CD4-positive, alpha-beta T cell treated with Interleukin-15 for 4 hours (primary cell): ENCODE data around the gene CCDC197.

Source experiments
- DNase-seq: peaks from one replicate; pipeline ENCODE4 v3.0.0-alpha.2; 2020; ENCODE audit warnings: low spot score

Gene CCDC197

GRCh38 chr14:94000267-94000666, 3.2 kb downstream of the CCDC197 start:
- no peak for DNase-seq

GRCh38 chr14:94001016-94001415, 3.9 kb downstream of the CCDC197 start:
- DNase-seq: no peak

GRCh38 chr14:94001501-94002396, 4.6 kb downstream of the CCDC197 start:
- peak; percentile 62 for DNase-seq

GRCh38 chr14:94003397-94003796, 6.3 kb downstream of the CCDC197 start:
- DNase-seq: no peak

GRCh38 chr14:94004015-94004414, 6.9 kb downstream of the CCDC197 start:
- DNase-seq: no peak

GRCh38 chr14:94005324-94006073, 8.4 kb downstream of the CCDC197 start:
- peak; percentile 23 for DNase-seq

- peak; percentile 11 for DNase-seq
These were observed 11.1 kb downstream of the CCDC197 start for GRCh38 chr14:94008234-94008633.

- DNase-seq: no peak
These were observed 12.7 kb downstream of the CCDC197 start for GRCh38 chr14:94009767-94010166.

- no peak for DNase-seq
These were observed 13.5 kb downstream of the CCDC197 start for GRCh38 chr14:94010625-94011024.

- DNase-seq: peak; percentile 47
These were observed 14.7 kb downstream of the CCDC197 start for GRCh38 chr14:94011795-94012194.

- DNase-seq: no peak
These were observed 17.3 kb downstream of the CCDC197 start for GRCh38 chr14:94014382-94014781.

GRCh38 chr14:94015223-94015622, 18.1 kb downstream of the CCDC197 start:
- no peak for DNase-seq

GRCh38 chr14:94016446-94016976, 19.4 kb downstream of the CCDC197 start:
- DNase-seq: no peak

GRCh38 chr14:94018308-94018707, 21.2 kb downstream of the CCDC197 start:
- DNase-seq: no peak

GRCh38 chr14:94019329-94019728, 22.2 kb downstream of the CCDC197 start:
- no peak for DNase-seq

GRCh38 chr14:94020267-94020666, 23.2 kb downstream of the CCDC197 start:
- DNase-seq: no peak

- DNase-seq: no peak
These were observed 23.9 kb downstream of the CCDC197 start for GRCh38 chr14:94021001-94021400.

GRCh38 chr14:94021416-94022157, 24.5 kb downstream of the CCDC197 start:
- DNase-seq: no peak

GRCh38 chr14:94022532-94023411, 25.7 kb downstream of the CCDC197 start:
- DNase-seq: no peak

- no peak for DNase-seq
These were observed 27.4 kb downstream of the CCDC197 start for GRCh38 chr14:94024549-94024948.

GRCh38 chr14:94025720-94026119, 28.6 kb downstream of the CCDC197 start:
- no peak for DNase-seq
